ENCODE data around the gene ANXA6.
A peak's percentile ranks its signal among the peaks of the same experiment; 100 is the strongest.

The ANXA6 gene

GRCh38 chr5:151094030-151094851 is 63.3 kb downstream of the ANXA6 start:
- H3K4me3 ChIP-seq (replicated peaks; ENCODE audit: low read depth, low read length): peak overlapping the region; percentile 56

GRCh38 chr5:151093476-151093889 is 64.1 kb downstream of the ANXA6 start:
- no peaks in the 10 kb centered on the region for H3K27me3 ChIP-seq (replicated peaks; ENCODE audit: control insufficient read depth, insufficient read depth, low read length)
- no peak for DNase-seq (ENCODE audit: extremely low read depth, insufficient read length)
- H3K4me3 ChIP-seq (replicated peaks; ENCODE audit: low read depth, low read length): peak overlapping the region; percentile 56
- no peaks in the 10 kb centered on the region for H3K36me3 ChIP-seq (ENCODE audit: control insufficient read depth, insufficient read depth, low read length)
- TF ChIP-seq CTCF (IDR thresholded peaks at IDR 0.05; ENCODE audit: insufficient read depth, low read length, poor library complexity, severe bottlenecking): no peak

More at GRCh38 chr5:151094030-151094851, 63.3 kb downstream of the ANXA6 start:
- no peak for TF ChIP-seq CTCF (IDR thresholded peaks at IDR 0.05; ENCODE audit: insufficient read depth, low read length, poor library complexity, severe bottlenecking)
- DNase-seq (ENCODE audit: extremely low read depth, insufficient read length): peak; percentile 79
- H3K36me3 ChIP-seq (ENCODE audit: control insufficient read depth, insufficient read depth, low read length): no peaks in the 10 kb centered on the region
- H3K27me3 ChIP-seq (replicated peaks; ENCODE audit: control insufficient read depth, insufficient read depth, low read length): no peaks in the 10 kb centered on the region

DNA sequence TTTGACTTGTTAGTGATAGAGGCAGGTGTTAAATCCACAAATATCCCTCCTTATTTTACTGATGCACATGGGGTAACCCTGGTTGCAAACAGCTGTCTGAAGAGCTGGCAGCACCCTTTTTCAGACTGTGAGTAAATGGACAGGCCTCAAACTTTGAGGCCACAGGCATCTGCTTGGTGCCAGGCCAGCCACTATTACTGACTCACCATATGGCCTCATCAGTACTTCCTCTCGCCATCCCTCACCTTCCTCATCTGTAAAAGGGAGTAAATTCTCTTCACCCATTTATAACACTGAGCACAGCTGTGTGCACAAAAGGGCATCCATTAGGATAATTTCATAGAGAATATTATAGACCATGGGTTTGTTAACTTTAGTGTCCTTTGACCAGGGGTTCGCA is 64.8 kb downstream of the ANXA6 start:
- H3K27me3 ChIP-seq (replicated peaks; ENCODE audit: control insufficient read depth, insufficient read depth, low read length): no peaks in the 10 kb centered on the region
- H3K4me3 ChIP-seq (replicated peaks; ENCODE audit: low read depth, low read length): no peak overlapping the region
- no peaks in the 10 kb centered on the region for H3K36me3 ChIP-seq (ENCODE audit: control insufficient read depth, insufficient read depth, low read length)
- DNase-seq (ENCODE audit: extremely low read depth, insufficient read length): no peak
- no peak for TF ChIP-seq CTCF (IDR thresholded peaks at IDR 0.05; ENCODE audit: insufficient read depth, low read length, poor library complexity, severe bottlenecking)

DNA sequence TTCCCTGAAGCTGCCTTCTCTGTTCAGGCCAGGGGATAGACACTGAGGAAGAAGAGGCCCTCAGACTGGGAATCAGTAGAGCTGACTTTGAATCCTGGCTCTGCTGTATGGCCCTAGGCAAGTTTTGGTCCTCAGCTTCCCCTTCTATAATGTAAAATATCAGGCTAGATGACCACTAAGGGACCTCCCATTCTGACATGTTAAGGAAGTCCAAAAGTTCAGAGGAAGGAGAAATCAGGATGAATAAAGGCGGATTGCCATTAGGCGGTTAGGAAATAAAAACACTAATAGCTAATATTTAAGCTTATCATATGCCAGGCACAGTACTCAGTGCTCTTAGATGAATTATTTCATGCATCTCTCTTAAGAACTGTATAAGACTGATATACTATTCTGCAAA is 67.9 kb downstream of the ANXA6 start:
- no peaks in the 10 kb centered on the region for H3K27me3 ChIP-seq (replicated peaks; ENCODE audit: control insufficient read depth, insufficient read depth, low read length)
- TF ChIP-seq CTCF (IDR thresholded peaks at IDR 0.05; ENCODE audit: insufficient read depth, low read length, poor library complexity, severe bottlenecking): no peak
- no peak for DNase-seq (ENCODE audit: extremely low read depth, insufficient read length)
- H3K36me3 ChIP-seq (ENCODE audit: control insufficient read depth, insufficient read depth, low read length): no peaks in the 10 kb centered on the region
- no peak overlapping the region for H3K4me3 ChIP-seq (replicated peaks; ENCODE audit: low read depth, low read length)

DNA sequence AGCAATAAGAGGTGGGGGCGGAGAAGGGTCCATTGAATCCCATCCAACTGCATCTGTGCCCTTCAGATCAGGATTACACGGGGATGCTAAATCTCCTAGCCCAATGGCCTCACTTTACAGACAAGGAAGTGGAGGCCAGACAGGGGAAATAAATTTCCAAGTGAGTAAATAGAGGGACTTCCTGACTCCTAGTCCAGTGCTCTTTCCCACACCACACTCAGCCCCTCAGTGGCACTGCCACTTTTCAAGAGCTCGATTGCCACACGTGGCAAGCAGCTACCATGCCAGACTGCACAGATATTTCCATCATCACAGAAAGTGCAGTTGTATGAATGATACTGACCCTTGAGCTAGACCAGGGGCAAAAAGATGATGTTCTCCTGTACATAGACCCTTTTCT is 68.6 kb downstream of the ANXA6 start:
- DNase-seq (ENCODE audit: extremely low read depth, insufficient read length): no peak

More for the DNA sequence above, 68.6 kb downstream of the ANXA6 start:
- TF ChIP-seq CTCF (IDR thresholded peaks at IDR 0.05; ENCODE audit: insufficient read depth, low read length, poor library complexity, severe bottlenecking): no peak
- H3K27me3 ChIP-seq (replicated peaks; ENCODE audit: control insufficient read depth, insufficient read depth, low read length): no peaks in the 10 kb centered on the region
- H3K36me3 ChIP-seq (ENCODE audit: control insufficient read depth, insufficient read depth, low read length): no peaks in the 10 kb centered on the region
- no peak overlapping the region for H3K4me3 ChIP-seq (replicated peaks; ENCODE audit: low read depth, low read length)
